ENCODE measurements around the gene CNTNAP2.

DNA sequence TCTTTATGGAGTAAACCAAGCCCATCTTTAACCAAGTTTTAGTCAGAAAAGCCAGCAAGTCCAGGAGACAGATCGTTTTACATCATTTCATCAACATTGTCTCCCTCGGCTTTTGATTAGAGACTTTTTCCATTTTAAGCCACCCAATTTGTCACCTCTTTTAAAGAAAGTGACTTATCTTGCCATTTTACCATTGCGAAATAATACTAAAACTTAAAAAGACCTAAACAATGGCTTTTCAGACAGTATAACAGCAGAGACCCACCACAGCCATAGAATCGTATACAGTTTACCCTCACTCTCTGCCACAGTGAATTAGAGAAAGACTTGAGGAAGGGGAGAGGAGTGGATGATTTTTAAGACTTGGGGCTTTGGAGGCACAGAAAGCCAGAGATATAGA is 2114.3 kb downstream of the CNTNAP2 start:
- TF ChIP-seq, protein P1, sequence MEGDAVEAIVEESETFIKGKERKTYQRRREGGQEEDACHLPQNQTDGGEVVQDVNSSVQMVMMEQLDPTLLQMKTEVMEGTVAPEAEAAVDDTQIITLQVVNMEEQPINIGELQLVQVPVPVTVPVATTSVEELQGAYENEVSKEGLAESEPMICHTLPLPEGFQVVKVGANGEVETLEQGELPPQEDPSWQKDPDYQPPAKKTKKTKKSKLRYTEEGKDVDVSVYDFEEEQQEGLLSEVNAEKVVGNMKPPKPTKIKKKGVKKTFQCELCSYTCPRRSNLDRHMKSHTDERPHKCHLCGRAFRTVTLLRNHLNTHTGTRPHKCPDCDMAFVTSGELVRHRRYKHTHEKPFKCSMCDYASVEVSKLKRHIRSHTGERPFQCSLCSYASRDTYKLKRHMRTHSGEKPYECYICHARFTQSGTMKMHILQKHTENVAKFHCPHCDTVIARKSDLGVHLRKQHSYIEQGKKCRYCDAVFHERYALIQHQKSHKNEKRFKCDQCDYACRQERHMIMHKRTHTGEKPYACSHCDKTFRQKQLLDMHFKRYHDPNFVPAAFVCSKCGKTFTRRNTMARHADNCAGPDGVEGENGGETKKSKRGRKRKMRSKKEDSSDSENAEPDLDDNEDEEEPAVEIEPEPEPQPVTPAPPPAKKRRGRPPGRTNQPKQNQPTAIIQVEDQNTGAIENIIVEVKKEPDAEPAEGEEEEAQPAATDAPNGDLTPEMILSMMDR (IDR thresholded peaks at IDR 0.05): no peak
- no peak for TF ChIP-seq POLR2AphosphoS5 (IDR thresholded peaks at IDR 0.05)
- TF ChIP-seq POLR2A (IDR thresholded peaks at IDR 0.05): no peak
- TF ChIP-seq EP300 (IDR thresholded peaks at IDR 0.05): no peak
